GM21526 (cell line): ENCODE results near the gene NIPSNAP3A.
"Not testable (repeated sequence)": the region's sequence is repeated elsewhere in the genome, so short reads cannot be mapped to it uniquely, and the experiment has no call there.

Experiments used
- ATAC-seq: cut with Tn5 transposase; IDR thresholded peaks from one replicate; pipeline ENCODE4 v1.9.1; 2021; ENCODE audit warnings: moderate library complexity; ENCODE audit not compliant: unreplicated experiment, low FRiP score

NIPSNAP3A gene

GRCh38 chr9:104747565-104748358, at the start of gene NIPSNAP3A:
Gene NIPSNAP3A, plus strand, starts transcription at chr9:104747683. Its CDS starts 110 bp downstream, at chr9:104747793.
- peak; percentile 88 for ATAC-seq

DNA sequence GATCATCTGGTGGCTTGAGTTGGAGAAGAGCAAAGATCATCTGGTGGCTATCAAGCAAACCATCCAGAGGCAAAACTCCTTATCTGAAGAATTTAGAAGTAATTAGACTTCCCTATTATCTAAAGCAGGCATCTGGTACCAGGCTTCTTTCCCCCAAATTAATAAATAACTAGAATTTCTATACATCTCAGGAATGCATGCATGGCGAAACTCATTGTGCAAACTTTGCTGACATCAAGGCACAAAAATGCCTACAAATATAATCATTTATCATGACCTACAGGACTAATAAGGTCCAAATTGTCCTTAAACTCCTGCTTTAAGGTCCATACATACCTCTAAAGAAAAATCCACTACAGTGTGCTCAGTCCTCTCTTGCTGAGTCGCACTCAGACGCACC, 47.2 kb upstream of the NIPSNAP3A start:
- ATAC-seq = no peak

DNA sequence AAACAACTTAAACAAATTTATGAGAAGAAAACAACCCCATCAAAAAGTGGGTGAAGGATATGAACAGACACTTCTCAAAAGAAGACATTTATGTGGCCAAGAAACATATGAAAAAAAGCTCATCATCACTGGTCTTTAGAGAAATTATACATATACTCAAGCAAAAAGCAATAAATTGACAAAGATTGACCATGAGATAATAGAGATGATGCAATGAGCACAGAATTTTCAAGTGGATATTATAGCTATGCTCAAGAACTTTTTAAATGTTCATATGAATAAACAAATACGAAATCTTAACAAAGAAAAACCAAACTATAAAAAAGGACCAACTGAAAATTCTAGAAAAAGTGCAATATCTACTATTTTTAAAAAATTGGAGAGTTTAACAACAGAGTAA, 38.7 kb upstream of the NIPSNAP3A start:
- not testable (repeated sequence) for ATAC-seq

GRCh38 chr9:104711604-104712003, 35.9 kb upstream of the NIPSNAP3A start:
- no peak for ATAC-seq

- ATAC-seq = no peak
Observed at GRCh38 chr9:104725014-104725413, 22.5 kb upstream of the NIPSNAP3A start.

DNA sequence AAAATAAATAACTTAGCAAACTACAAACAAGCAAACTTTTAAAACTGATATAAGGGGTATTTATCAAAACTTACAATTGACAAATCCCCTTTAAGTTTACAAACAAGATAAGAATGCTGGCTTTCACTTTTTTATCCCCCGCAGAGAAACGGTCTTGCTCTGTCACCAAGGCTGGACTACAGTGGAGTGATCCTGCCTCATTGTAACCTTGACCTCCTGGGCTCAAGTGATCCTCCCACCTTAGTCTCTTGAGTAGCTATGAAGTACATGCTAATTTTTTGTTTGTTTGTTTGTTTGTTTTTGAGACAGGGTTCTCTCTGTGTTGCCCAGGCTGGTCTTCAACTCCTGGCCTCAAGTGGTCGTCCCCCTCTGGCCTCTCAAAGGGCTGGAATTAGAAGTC, 9.0 kb upstream of the NIPSNAP3A start:
- no peak for ATAC-seq

- no peak for ATAC-seq
Observed at GRCh38 chr9:104740621-104741020, 6.9 kb upstream of the NIPSNAP3A start.

DNA sequence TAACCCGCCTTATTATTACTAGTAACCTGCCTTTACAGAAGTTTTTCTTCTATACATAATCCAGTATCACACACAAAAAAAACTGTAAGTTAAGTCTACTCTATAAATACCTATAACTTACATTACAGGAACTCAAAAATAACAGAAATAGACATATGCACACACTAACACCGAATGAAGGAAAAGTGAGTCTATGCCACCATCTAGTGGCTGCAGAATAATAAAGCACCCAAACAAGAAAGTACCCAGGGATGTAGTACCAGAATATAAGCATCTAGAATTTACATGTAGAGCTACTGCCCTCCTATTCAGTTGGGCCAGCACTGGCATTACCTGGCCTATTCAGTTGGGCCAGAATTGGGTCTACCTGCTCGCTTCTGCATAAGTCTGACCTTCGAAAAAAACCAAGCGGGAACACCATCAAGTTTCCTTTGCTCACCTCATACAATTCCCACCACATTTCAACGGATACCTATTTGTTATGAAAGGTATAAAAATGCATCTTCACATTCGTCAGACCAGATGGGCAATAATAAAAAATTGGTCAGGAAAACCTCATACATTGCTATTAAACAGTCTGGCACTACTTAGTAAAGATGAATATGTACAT, 4.0 kb upstream of the NIPSNAP3A start:
- peak; percentile 52 for ATAC-seq

GRCh38 chr9:104745852-104746251, 1.6 kb upstream of the NIPSNAP3A start:
- no peak for ATAC-seq

DNA sequence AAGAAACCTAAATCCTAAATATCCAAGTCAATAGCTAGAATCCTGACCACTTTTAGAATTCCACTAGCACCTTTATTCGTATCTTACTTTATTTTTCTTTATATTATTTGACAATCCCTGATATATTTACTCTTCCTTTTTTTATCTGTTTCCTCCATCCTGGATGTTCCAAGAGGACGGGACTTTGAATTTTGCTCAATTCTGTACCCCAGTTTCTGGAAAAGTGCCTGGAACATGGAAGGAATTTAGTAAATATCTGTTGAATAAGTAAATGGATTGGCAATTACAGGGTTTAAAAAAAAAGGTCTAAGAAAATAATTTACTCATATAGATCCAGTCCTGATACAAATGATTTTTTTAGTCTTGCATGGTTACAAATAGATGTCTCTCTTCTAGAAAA, 1.2 kb upstream of the NIPSNAP3A start:
- ATAC-seq = no peak

DNA sequence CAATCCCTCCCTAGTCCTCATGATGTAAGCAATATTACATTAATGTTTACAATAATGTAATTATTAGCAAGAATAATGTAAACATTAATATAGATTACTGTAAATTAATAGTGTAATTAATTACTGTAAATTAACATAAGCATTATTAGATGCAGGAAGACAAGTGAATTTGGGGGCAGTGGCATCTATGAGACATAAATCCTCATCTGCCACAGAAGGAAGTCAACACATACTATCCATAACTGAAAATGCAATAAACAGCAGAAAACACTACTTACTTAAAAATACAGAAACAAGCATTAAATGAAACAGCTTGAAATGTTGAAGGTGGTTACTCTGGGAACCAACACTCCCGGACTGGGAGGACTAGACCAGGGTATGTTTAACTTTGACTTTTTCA, 685 bp upstream of the NIPSNAP3A start:
- no peak for ATAC-seq

- ATAC-seq = no peak
Observed at GRCh38 chr9:104747245-104747564, 278 bp upstream of the NIPSNAP3A start.

DNA sequence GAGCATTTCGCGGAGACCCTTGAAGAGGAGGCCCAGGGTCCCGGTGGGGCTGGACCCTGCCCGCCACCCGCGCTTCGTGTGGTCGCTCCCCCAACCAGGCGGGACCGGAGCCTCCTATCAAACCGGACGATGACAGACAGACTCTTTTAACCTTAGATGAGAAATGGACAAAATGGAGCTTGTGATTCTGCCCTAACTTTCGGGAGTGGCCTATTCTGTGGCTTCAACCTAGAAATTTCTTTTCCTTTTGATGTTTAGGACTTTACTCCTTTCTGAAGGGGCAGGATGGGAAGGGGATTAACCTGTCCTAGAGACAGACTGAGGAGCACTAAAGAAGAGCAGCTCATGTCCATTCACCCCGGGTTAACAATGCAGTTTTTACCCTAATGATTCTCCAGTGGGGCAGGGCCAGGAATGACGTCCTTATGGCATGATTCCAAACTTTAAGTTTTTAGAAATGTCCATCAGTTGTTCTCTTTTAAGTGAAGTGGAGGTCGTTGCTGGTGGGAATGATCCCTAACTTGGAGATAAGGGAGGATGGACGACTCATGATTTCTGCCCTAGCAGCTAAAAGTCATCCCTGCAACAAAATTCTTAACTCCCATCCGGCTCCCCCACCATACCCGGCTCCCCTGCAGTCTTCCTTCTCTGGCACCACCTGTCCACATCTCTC, 1.0 kb downstream of the NIPSNAP3A start:
- peak; percentile 3 for ATAC-seq

GRCh38 chr9:104750185-104750767, 2.8 kb downstream of the NIPSNAP3A start:
- ATAC-seq = peak; percentile 32

DNA sequence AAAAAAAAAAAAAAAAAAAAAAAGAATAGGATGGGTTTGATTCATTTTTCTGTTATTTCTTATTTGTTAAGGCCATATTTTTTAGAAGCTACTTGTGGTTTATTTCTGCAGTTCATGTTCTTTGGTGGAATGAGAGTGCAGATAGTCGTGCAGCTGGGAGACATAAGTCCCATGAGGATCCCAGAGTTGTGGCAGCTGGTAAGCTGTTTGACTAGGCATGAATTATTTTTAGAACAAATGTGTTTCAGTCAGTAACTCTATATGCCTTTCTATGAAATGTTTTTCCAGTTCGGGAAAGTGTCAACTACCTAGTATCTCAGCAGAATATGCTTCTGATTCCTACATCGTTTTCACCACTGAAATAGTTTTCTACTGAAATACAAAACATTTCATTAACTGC, 11.5 kb downstream of the NIPSNAP3A start:
- no peak for ATAC-seq

DNA sequence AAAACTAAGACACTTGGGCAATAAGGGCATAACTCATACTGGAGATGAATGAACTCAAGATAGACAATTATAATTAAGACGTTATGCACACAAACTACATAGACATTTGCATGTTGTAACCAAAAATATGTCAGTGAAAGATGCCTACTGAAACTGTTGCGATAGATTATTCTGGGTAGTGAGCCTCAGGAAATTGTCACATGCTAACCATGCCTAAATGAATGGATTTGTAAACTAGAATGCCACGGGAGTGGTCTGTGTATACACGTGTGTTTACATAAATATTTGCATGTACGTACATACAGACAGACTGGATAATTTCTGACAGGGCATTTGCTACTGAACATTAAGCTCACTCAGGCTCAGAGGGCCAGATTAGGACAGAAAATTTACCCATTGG, 17.7 kb downstream of the NIPSNAP3A start:
- no peak for ATAC-seq

DNA sequence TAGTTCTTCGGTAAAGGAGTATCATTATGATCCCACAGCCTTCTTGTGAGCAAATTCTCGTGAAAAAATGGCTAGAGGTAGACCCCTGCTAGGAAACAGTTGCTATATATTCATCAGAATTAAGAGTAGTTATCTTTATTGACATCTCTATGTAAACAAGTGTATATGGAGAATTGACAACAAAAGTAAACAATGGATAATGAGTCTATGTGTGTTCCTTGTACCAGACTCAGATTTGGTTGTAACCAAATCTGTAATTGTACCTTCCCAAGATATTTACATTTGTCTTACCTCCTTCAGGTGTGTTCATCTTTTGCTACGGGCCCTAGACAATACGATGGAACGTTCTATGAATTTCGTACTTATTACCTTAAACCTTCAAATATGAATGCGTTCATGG, 18.5 kb downstream of the NIPSNAP3A start:
- ATAC-seq = no peak

DNA sequence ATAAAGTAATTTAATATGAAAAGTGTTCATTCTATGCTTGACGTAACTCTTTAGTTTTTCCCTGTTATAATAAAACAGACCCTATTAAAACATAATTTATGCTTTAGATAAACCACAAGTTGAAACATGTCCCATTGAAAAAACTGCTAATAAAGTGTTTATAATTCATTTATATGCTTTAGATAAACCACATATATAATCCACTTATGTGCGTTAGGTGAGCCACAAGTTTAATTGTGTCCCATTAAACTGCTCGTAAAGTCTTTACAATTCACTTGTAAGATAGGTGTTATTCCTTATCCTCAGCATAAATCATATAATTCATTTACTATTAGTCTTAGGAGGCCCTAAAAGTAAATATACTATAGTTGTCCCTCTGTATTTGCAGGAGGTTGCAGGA, 20.0 kb downstream of the NIPSNAP3A start:
- no peak for ATAC-seq

DNA sequence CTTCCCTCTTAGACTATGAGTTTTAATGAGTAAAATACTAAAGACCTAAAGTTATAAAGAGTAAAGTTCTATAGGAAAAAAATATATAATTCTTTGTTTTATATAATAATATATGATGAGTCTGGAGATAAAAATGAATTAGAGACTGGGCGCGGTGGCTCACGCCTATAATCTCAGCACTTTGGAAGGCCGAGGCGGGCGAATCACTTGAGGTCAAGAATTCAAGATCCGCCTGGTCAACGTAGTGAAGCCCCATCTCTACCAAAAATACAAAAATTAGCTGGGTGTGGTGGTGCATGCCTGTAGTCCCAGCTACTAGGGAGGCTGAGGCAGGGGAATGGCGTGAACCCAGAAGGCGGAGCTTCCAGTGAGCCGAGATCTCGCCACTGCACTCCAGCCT, 21.5 kb downstream of the NIPSNAP3A start:
- ATAC-seq = not testable (repeated sequence)

DNA sequence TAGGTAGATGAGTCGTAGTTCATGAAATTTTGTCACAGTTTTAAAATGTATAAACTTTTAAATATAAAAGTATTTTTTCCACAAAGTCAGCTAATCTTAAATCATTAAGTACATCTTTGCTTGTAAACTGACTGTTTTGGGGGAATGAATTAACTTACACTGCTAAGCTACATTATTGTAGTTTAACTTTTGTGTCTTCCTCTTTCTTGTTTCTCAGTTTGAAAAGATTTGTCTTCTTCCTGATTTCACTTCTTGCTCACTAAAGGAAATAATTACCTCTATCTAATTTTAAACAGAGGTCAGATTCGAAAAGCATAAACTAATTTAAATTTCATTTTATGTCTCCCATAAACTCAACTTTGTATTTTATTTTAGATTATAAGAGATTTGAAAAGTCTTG, 22.2 kb downstream of the NIPSNAP3A start:
- peak; percentile 44 for ATAC-seq

- ATAC-seq = peak; percentile 23
Observed at GRCh38 chr9:104772714-104773510, 25.4 kb downstream of the NIPSNAP3A start.
